Parathyroid adenoma (tissue), 2 donors: ENCODE data around the gene RPS3A.

ENCODE experiments used
- H2AFZ ChIP-seq: fragments of 300-600 bp; sonication (generic); one replicate; pipeline ENCODE4 v1.7.0; 2017; ENCODE audit warnings: antibody characterized with exemption, mild to moderate bottlenecking
- H3K27ac ChIP-seq: fragments of 300-600 bp; sonication (generic); one replicate; pipeline ENCODE4 v1.7.0; 2017
- H3K27me3 ChIP-seq: fragments of 300-600 bp; sonication (generic); one replicate; pipeline ENCODE4 v1.7.0; 2017; ENCODE audit warnings: low read length; ENCODE audit not compliant: control insufficient read depth, insufficient read depth
- H3K36me3 ChIP-seq: fragments of 300-600 bp; sonication (generic); one replicate; pipeline ENCODE4 v1.7.0; 2017; ENCODE audit warnings: low read length; ENCODE audit not compliant: control insufficient read depth, insufficient read depth
- H3K4me1 ChIP-seq: fragments of 300-600 bp; sonication (generic); one replicate; pipeline ENCODE4 v1.7.0; 2017; ENCODE audit warnings: control low read depth
- H3K4me2 ChIP-seq: fragments of 300-600 bp; sonication (generic); one replicate; pipeline ENCODE4 v1.7.0; 2017; ENCODE audit warnings: low read length
- H3K4me3 ChIP-seq: fragments of 300-600 bp; sonication (generic); one replicate; pipeline ENCODE4 v1.7.0; 2017; ENCODE audit warnings: low read depth, low read length
- H3K79me2 ChIP-seq: fragments of 300-600 bp; sonication (generic); one replicate; pipeline ENCODE4 v1.7.0; 2017; ENCODE audit warnings: control low read depth
- H3K9ac ChIP-seq: fragments of 300-600 bp; sonication (generic); one replicate; pipeline ENCODE4 v1.7.0; 2017; ENCODE audit warnings: mild to moderate bottlenecking
- H3K9me3 ChIP-seq: fragments of 300-600 bp; sonication (generic); one replicate; pipeline ENCODE4 v1.7.0; 2017; ENCODE audit warnings: low read length; ENCODE audit not compliant: control insufficient read depth
- CTCF ChIP-seq: fragments of 300-600 bp; sonication (generic); IDR thresholded peaks from one replicate; pipeline ENCODE4 v1.7.0; 2017; ENCODE audit warnings: antibody characterized with exemption, mild to moderate bottlenecking
- donor health status: primary hyperparathyroidism.

RPS3A gene

DNA sequence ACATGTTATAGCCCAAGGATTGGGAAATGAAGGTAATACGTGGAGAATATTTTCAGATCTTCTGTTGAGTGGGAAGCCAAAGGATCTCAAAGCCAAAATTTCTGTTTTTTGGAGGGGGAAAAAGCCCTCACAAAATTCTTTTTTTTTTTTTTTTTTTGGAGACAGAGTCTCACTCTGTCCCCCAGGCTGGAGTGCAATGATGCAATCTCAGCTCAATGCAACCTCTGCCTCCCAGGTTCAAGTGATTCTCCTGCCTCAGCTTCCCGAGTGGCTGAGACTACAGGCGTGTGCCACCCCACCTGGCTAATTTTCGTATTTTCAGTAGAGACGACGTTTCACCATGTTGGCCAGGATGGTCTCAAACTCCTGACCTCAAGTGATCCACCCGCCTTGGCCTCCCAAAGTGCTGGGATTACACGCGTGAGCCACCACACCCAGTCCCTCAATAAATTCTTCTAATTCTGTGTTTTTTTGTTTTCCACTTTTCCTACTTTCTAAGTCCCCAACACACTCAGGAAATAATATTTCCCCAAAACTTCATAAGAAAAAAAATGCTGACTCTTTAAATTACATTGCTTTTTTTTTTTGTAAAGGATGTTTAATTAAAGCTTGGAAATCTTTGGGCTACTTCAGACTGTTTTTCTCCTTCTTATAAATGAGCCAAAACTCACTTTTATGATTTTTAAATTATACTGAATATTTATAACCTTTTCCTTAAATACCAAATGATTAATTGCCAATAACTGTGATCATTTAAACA lies 51.6 kb downstream of the RPS3A start:
- Histone ChIP-seq H2AFZ (no peak overlapping the region), H3K36me3 (no peaks in the 10 kb centered on the region), H3K27me3 (no peaks in the 10 kb centered on the region), H3K27ac (no peak overlapping the region), H3K4me3 (no peak overlapping the region), H3K4me2 (no peak overlapping the region), H3K79me2 (no peaks in the 10 kb centered on the region), H3K4me1 (no peaks in the 10 kb centered on the region), H3K9ac (no peak overlapping the region), H3K9me3 (no peaks in the 10 kb centered on the region)
- TF ChIP-seq CTCF: no peak

DNA sequence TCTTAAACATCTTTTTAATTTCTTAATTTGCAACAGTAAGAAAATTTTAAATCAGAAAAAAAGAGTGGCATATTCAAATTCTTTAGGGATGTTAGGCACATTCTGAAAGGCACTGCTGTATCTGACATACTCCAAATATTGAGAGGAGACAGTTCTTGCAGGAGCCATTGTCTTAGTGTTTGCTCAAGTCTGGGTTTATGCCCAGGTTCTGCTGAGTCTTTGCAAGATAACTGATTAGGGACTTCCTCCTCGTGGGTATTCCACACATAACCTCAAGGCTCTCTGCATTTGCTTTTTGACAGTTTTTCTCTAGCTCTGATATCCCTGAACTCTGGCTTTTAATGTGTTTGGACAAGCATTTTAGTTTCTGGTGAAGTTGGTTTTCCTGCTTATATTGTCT lies 52.6 kb downstream of the RPS3A start:
- no peak for TF ChIP-seq CTCF
- no peaks in the 10 kb centered on the region for H3K9me3 ChIP-seq
- no peak overlapping the region for H3K27ac ChIP-seq

DNA sequence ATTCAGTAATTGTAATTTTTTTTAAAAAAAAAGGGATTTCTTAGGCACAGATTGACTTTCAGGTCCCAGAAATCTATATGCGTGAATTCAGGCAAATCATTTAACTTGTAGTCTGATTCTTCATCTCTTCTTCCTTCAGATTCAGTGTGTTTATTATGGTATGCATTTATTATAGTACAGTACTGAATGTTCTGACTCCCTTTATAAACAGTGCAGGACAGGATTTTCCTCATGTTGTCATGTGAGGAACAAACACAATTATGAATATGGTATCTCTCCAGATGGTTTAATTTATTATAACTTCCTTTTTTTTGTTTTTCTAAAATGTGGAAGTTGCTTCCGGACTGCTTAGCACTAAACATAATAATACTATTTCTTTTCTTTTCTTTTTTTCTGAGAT lies 54.2 kb downstream of the RPS3A start:
- no peaks in the 10 kb centered on the region for H3K4me1 ChIP-seq
- no peak overlapping the region for H2AFZ ChIP-seq
- H3K27me3 ChIP-seq: no peaks in the 10 kb centered on the region
- H3K27ac ChIP-seq: no peak overlapping the region
- no peaks in the 10 kb centered on the region for H3K79me2 ChIP-seq
- H3K9ac ChIP-seq: no peak overlapping the region
- H3K36me3 ChIP-seq: no peaks in the 10 kb centered on the region
- H3K9me3 ChIP-seq: no peaks in the 10 kb centered on the region
- no peak for TF ChIP-seq CTCF
- H3K4me2 ChIP-seq: no peak overlapping the region
- H3K4me3 ChIP-seq: no peak overlapping the region

More for the DNA sequence above, 52.6 kb downstream of the RPS3A start:
- no peak overlapping the region for H3K4me2 ChIP-seq
- no peak overlapping the region for H3K4me3 ChIP-seq
- no peaks in the 10 kb centered on the region for H3K27me3 ChIP-seq
- no peak overlapping the region for H3K9ac ChIP-seq
- no peak overlapping the region for H2AFZ ChIP-seq
- no peaks in the 10 kb centered on the region for H3K4me1 ChIP-seq
- no peaks in the 10 kb centered on the region for H3K36me3 ChIP-seq
- H3K79me2 ChIP-seq: no peaks in the 10 kb centered on the region
